ENCODE measurements around the gene KRTAP4-9. TPM values are rescaled to one million over a fixed set of nuclear protein-coding genes. Genes with fewer than 3 reads are reported as not detected.
A peak's percentile ranks its signal among the peaks of the same experiment; 100 is the strongest.

The KRTAP4-9 gene
- total and polyA plus RNA-seq, 2 of the 13 experiments (the other 11 are each of a cell fraction or from before 2014, with no cell fraction given), result not detected

- Histone ChIP-seq H4K20me1 (ENCODE audit: insufficient read depth, low read length) (no peaks in the 10 kb centered on the region), H2AFZ (ENCODE audit: low read length) (no peak within 1 kb of the TSS), H3K4me3 (replicated peaks in 1 of 3; ENCODE audit: insufficient read depth in 1 of 3, low read depth in 2 of 3, low read length in 3 of 3) (no peak within 1 kb of the TSS; a peak in 1 of 6 replicates), H3K36me3 (replicated peaks in 1 of 2; ENCODE audit: control insufficient read depth in 1 of 2, insufficient read depth in 2 of 2, low read length in 2 of 2) (no peaks in the 10 kb centered on the region), H3K4me1 (ENCODE audit: insufficient read depth, low read length) (peaks cover 55% of the 10 kb centered on the region), H3K9ac (ENCODE audit: insufficient read depth, low read depth, low read length) (peak within 1 kb of the TSS; percentile 51), H3K27me3 (ENCODE audit: control insufficient read depth in 1 of 2, insufficient read depth in 2 of 2, low read length in 2 of 2) (no peaks in the 10 kb centered on the region), H3K9me3 (ENCODE audit: low read length) (no peaks in the 10 kb centered on the region), H3K4me2 (ENCODE audit: low read depth, low read length) (peak within 1 kb of the TSS; percentile 51), H3K79me2 (ENCODE audit: insufficient read depth, low read length) (no peaks in the 10 kb centered on the region), H3K27ac (ENCODE audit: extremely low read length, insufficient read depth, low read length) (peak within 1 kb of the TSS; percentile 79)
- ChIA-PET CTCF (ENCODE audit: low intra/inter-chr PET ratio, low total read pairs) (no interaction called here), POLR2A (interaction anchor here (0.6 to 1.4 kb wide), 3 partner anchors 103 to 156 kb away, joined by 3 to 15 read pairs (median 3); no protein-coding TSS in a partner anchor)
- FAIRE-seq (no peak), DNase-seq (ENCODE audit: low spot score) (peak; percentile 36), ATAC-seq (no peak)
- BruUV-seq (replicated peaks), result no TSS peak
- in situ Hi-C loops (cut with HindIII; ENCODE audit: extremely low pct_ligation_motif_present, low pct_unique_long_range_greater_than_20kb), result no loop called here
- 91% methylated on average over 6 of the region's 6 CpGs for WGBS (ENCODE audit: low lambda C conversion rate)
- intact Hi-C loops (cut with micrococcal nuclease; ENCODE audit: unreplicated experiment), result no loop called here
- TF ChIP-seq MAFK (conservative IDR thresholded peaks at IDR 0.05 in 1 of 2, IDR thresholded peaks at IDR 0.05 in 1 of 2; ENCODE audit: low read length in 2 of 2) (peak; percentile 70 to 76), CEBPZ (IDR thresholded peaks at IDR 0.05; ENCODE audit: low read length) (no peak), ZNF143 (CRISPR knock-in tag; IDR thresholded peaks at IDR 0.05) (no peak), TRIM22 (IDR thresholded peaks at IDR 0.05) (no peak), ZBTB1 (CRISPR knock-in tag; IDR thresholded peaks at IDR 0.05; ENCODE audit: borderline replicate concordance) (no peak), ZFAT (CRISPR knock-in tag; conservative IDR thresholded peaks at IDR 0.05) (no peak), FOSL2 (CRISPR knock-in tag; IDR thresholded peaks at IDR 0.05) (peak; percentile 67), ARID5B (CRISPR knock-in tag; IDR thresholded peaks at IDR 0.05) (0 out of 2 replicates have a peak, but pooled peaks have one; percentile 13)
- TF ChIP-seq, protein P1, sequence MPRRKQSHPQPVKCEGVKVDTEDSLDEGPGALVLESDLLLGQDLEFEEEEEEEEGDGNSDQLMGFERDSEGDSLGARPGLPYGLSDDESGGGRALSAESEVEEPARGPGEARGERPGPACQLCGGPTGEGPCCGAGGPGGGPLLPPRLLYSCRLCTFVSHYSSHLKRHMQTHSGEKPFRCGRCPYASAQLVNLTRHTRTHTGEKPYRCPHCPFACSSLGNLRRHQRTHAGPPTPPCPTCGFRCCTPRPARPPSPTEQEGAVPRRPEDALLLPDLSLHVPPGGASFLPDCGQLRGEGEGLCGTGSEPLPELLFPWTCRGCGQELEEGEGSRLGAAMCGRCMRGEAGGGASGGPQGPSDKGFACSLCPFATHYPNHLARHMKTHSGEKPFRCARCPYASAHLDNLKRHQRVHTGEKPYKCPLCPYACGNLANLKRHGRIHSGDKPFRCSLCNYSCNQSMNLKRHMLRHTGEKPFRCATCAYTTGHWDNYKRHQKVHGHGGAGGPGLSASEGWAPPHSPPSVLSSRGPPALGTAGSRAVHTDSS (CRISPR knock-in tag; conservative IDR thresholded peaks at IDR 0.05), result no peak
- TF ChIP-seq, protein P2, sequence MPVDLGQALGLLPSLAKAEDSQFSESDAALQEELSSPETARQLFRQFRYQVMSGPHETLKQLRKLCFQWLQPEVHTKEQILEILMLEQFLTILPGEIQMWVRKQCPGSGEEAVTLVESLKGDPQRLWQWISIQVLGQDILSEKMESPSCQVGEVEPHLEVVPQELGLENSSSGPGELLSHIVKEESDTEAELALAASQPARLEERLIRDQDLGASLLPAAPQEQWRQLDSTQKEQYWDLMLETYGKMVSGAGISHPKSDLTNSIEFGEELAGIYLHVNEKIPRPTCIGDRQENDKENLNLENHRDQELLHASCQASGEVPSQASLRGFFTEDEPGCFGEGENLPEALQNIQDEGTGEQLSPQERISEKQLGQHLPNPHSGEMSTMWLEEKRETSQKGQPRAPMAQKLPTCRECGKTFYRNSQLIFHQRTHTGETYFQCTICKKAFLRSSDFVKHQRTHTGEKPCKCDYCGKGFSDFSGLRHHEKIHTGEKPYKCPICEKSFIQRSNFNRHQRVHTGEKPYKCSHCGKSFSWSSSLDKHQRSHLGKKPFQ (CRISPR knock-in tag; IDR thresholded peaks at IDR 0.05; ENCODE audit: insufficient replicate concordance), result no peak
Observed at GRCh38 chr17:41060052-41060604, 45.1 kb upstream of the KRTAP4-9 start, which contains the start of gene KRTAP2-3. TSS of gene KRTAP2-3 (minus strand) at chr17:41060114. CDS start at chr17:41060050, 64 bp downstream.

Measured in HepG2 (cell line).